Measurements from ENCODE around the gene TRIM26.
"Not testable (repeated sequence)": the region's sequence is repeated elsewhere in the genome, so short reads cannot be mapped to it uniquely, and the experiment has no call there.

Gene TRIM26

GRCh38 chr6:30165238-30165637 is 48.0 kb downstream of the TRIM26 start:
- not testable (repeated sequence) for H3K36me3 ChIP-seq (ENCODE audit: insufficient read depth, low read length); H3K4me1 ChIP-seq (ENCODE audit: insufficient read depth, low read length); H3K9me3 ChIP-seq (ENCODE audit: low read length); H3K4me3 ChIP-seq (ENCODE audit: low read depth in 1 of 2, low read length in 2 of 2); H3K9ac ChIP-seq (ENCODE audit: low read length); H3K27me3 ChIP-seq (ENCODE audit: control insufficient read depth in 1 of 2, insufficient read depth in 2 of 2, low read length in 2 of 2); H3K27ac ChIP-seq (ENCODE audit: low read depth, low read length)

GRCh38 chr6:30164714-30165113 is 48.5 kb downstream of the TRIM26 start:
- no peak overlapping the region for H3K4me3 ChIP-seq (ENCODE audit: low read depth in 1 of 2, low read length in 2 of 2)
- H3K36me3 ChIP-seq (ENCODE audit: insufficient read depth, low read length), result no peaks in the 10 kb centered on the region
- no peaks in the 10 kb centered on the region for H3K9me3 ChIP-seq (ENCODE audit: low read length)
- no peak overlapping the region for H3K27ac ChIP-seq (ENCODE audit: low read depth, low read length)
- H3K27me3 ChIP-seq (ENCODE audit: control insufficient read depth in 1 of 2, insufficient read depth in 2 of 2, low read length in 2 of 2), result peaks cover 0 to 8% of the 10 kb centered on the region in 2 donors
- H3K4me1 ChIP-seq (ENCODE audit: insufficient read depth, low read length), result no peaks in the 10 kb centered on the region
- no peak overlapping the region for H3K9ac ChIP-seq (ENCODE audit: low read length)

- peaks cover 0 to 6% of the 10 kb centered on the region in 2 donors for H3K27me3 ChIP-seq (ENCODE audit: control insufficient read depth in 1 of 2, insufficient read depth in 2 of 2, low read length in 2 of 2)
- no peaks in the 10 kb centered on the region for H3K9me3 ChIP-seq (ENCODE audit: low read length)
- no peaks in the 10 kb centered on the region for H3K36me3 ChIP-seq (ENCODE audit: insufficient read depth, low read length)
These were observed 49.1 kb downstream of the TRIM26 start for GRCh38 chr6:30163918-30164654.

GRCh38 chr6:30163090-30163917 is 49.9 kb downstream of the TRIM26 start, which contains the start of gene TRIM15:
Gene TRIM15 (plus strand): TSS chr6:30163546. CDS start chr6:30163685, 139 bp downstream.
- Histone ChIP-seq H3K27ac (ENCODE audit: low read depth, low read length) (no peak within 1 kb of the TSS), H3K4me1 (ENCODE audit: insufficient read depth, low read length) (no peaks in the 10 kb centered on the region), H3K9me3 (ENCODE audit: low read length) (no peaks in the 10 kb centered on the region), H3K4me3 (ENCODE audit: low read depth in 1 of 2, low read length in 2 of 2) (no peak within 1 kb of the TSS), H3K36me3 (ENCODE audit: insufficient read depth, low read length) (no peaks in the 10 kb centered on the region), H3K9ac (ENCODE audit: low read length) (no peak within 1 kb of the TSS), H3K27me3 (ENCODE audit: control insufficient read depth in 1 of 2, insufficient read depth in 2 of 2, low read length in 2 of 2) (no peaks in the 10 kb centered on the region)

More at GRCh38 chr6:30163918-30164654, 49.1 kb downstream of the TRIM26 start:
- no peak overlapping the region for H3K27ac ChIP-seq (ENCODE audit: low read depth, low read length)
- no peak overlapping the region for H3K9ac ChIP-seq (ENCODE audit: low read length)
- no peak overlapping the region for H3K4me3 ChIP-seq (ENCODE audit: low read depth in 1 of 2, low read length in 2 of 2)
- H3K4me1 ChIP-seq (ENCODE audit: insufficient read depth, low read length), result no peaks in the 10 kb centered on the region

GRCh38 chr6:30162265-30163089 is 50.7 kb downstream of the TRIM26 start:
- Histone ChIP-seq H3K4me3 (ENCODE audit: low read depth in 1 of 2, low read length in 2 of 2) (no peak overlapping the region), H3K36me3 (ENCODE audit: insufficient read depth, low read length) (no peaks in the 10 kb centered on the region), H3K9ac (ENCODE audit: low read length) (no peak overlapping the region), H3K9me3 (ENCODE audit: low read length) (no peaks in the 10 kb centered on the region), H3K4me1 (ENCODE audit: insufficient read depth, low read length) (no peaks in the 10 kb centered on the region), H3K27ac (ENCODE audit: low read depth, low read length) (no peak overlapping the region), H3K27me3 (ENCODE audit: control insufficient read depth in 1 of 2, insufficient read depth in 2 of 2, low read length in 2 of 2) (no peaks in the 10 kb centered on the region)

- Histone ChIP-seq H3K36me3 (ENCODE audit: insufficient read depth, low read length) (no peaks in the 10 kb centered on the region), H3K9me3 (ENCODE audit: low read length) (no peaks in the 10 kb centered on the region), H3K27me3 (ENCODE audit: control insufficient read depth in 1 of 2, insufficient read depth in 2 of 2, low read length in 2 of 2) (no peaks in the 10 kb centered on the region), H3K4me3 (ENCODE audit: low read depth in 1 of 2, low read length in 2 of 2) (no peak within 1 kb of the TSS), H3K27ac (ENCODE audit: low read depth, low read length) (no peak within 1 kb of the TSS), H3K9ac (ENCODE audit: low read length) (no peak within 1 kb of the TSS), H3K4me1 (ENCODE audit: insufficient read depth, low read length) (no peaks in the 10 kb centered on the region)
These were observed 52.2 kb downstream of the TRIM26 start, which contains the start of gene TRIM10 for GRCh38 chr6:30160785-30161531. Gene TRIM10 (minus strand): TSS chr6:30161211. CDS start chr6:30160858, 353 bp downstream.

GRCh38 chr6:30160008-30160784 is 53.0 kb downstream of the TRIM26 start:
- Histone ChIP-seq H3K9me3 (ENCODE audit: low read length) (no peaks in the 10 kb centered on the region), H3K27ac (ENCODE audit: low read depth, low read length) (no peak overlapping the region)

GRCh38 chr6:30158475-30159040 is 54.6 kb downstream of the TRIM26 start:
- peaks cover 4% of the 10 kb centered on the region for H3K4me1 ChIP-seq (ENCODE audit: insufficient read depth, low read length)
- H3K27ac ChIP-seq (ENCODE audit: low read depth, low read length), result no peak overlapping the region
- no peaks in the 10 kb centered on the region for H3K27me3 ChIP-seq (ENCODE audit: control insufficient read depth in 1 of 2, insufficient read depth in 2 of 2, low read length in 2 of 2)
- H3K9ac ChIP-seq (ENCODE audit: low read length), result no peak overlapping the region
- no peaks in the 10 kb centered on the region for H3K36me3 ChIP-seq (ENCODE audit: insufficient read depth, low read length)
- no peak overlapping the region for H3K4me3 ChIP-seq (ENCODE audit: low read depth in 1 of 2, low read length in 2 of 2)
- no peaks in the 10 kb centered on the region for H3K9me3 ChIP-seq (ENCODE audit: low read length)

More at GRCh38 chr6:30160008-30160784, 53.0 kb downstream of the TRIM26 start:
- Histone ChIP-seq H3K4me1 (ENCODE audit: insufficient read depth, low read length) (peaks cover 4% of the 10 kb centered on the region), H3K9ac (ENCODE audit: low read length) (no peak overlapping the region), H3K36me3 (ENCODE audit: insufficient read depth, low read length) (no peaks in the 10 kb centered on the region), H3K27me3 (ENCODE audit: control insufficient read depth in 1 of 2, insufficient read depth in 2 of 2, low read length in 2 of 2) (no peaks in the 10 kb centered on the region), H3K4me3 (ENCODE audit: low read depth in 1 of 2, low read length in 2 of 2) (no peak overlapping the region)

- no peak overlapping the region for H3K9ac ChIP-seq (ENCODE audit: low read length)
- no peaks in the 10 kb centered on the region for H3K27me3 ChIP-seq (ENCODE audit: control insufficient read depth in 1 of 2, insufficient read depth in 2 of 2, low read length in 2 of 2)
- no peaks in the 10 kb centered on the region for H3K36me3 ChIP-seq (ENCODE audit: insufficient read depth, low read length)
- H3K27ac ChIP-seq (ENCODE audit: low read depth, low read length), result no peak overlapping the region
- peaks cover 4% of the 10 kb centered on the region for H3K4me1 ChIP-seq (ENCODE audit: insufficient read depth, low read length)
- H3K9me3 ChIP-seq (ENCODE audit: low read length), result no peaks in the 10 kb centered on the region
- no peak overlapping the region for H3K4me3 ChIP-seq (ENCODE audit: low read depth in 1 of 2, low read length in 2 of 2)
These were observed 55.2 kb downstream of the TRIM26 start for GRCh38 chr6:30157999-30158398.

GRCh38 chr6:30157581-30157980 is 55.6 kb downstream of the TRIM26 start:
- H3K4me3 ChIP-seq (ENCODE audit: low read depth in 1 of 2, low read length in 2 of 2), result no peak overlapping the region
- H3K9ac ChIP-seq (ENCODE audit: low read length), result no peak overlapping the region
- peaks cover 4% of the 10 kb centered on the region for H3K4me1 ChIP-seq (ENCODE audit: insufficient read depth, low read length)
- no peaks in the 10 kb centered on the region for H3K9me3 ChIP-seq (ENCODE audit: low read length)
- no peaks in the 10 kb centered on the region for H3K27me3 ChIP-seq (ENCODE audit: control insufficient read depth in 1 of 2, insufficient read depth in 2 of 2, low read length in 2 of 2)
- H3K36me3 ChIP-seq (ENCODE audit: insufficient read depth, low read length), result no peaks in the 10 kb centered on the region
- no peak overlapping the region for H3K27ac ChIP-seq (ENCODE audit: low read depth, low read length)

Data from muscle layer of colon (tissue), 2 donors.